Measurements from ENCODE around the gene SEMA3F. TPM values are rescaled to one million over a fixed set of nuclear protein-coding genes. Genes with fewer than 3 reads are reported as not detected.

Gene SEMA3F
- total RNA-seq, 2 experiments from 2014 or later = 0.07 to 0.09 TPM

- Mint-ChIP-seq H3K4me3 (no peak overlapping the region), H3K4me1 (no peaks in the 10 kb centered on the region), H3K9me3 (ENCODE audit: low read depth) (no peaks in the 10 kb centered on the region), H3K27ac (no peak overlapping the region), H3K36me3 (peaks cover 2% of the 10 kb centered on the region), H3K27me3 (no peaks in the 10 kb centered on the region)
- ATAC-seq (no peak), DNase-seq (no peak)
- CTCF ChIA-PET = interaction anchor here (4.9 kb wide), 1 partner anchor 101 kb away, joined by 34 read pairs; no protein-coding TSS in a partner anchor
Observed at GRCh38 chr3:50124052-50124799, 30.9 kb upstream of the SEMA3F start.

GRCh38 chr3:50124800-50125178 is 30.3 kb upstream of the SEMA3F start:
- H3K9me3 Mint-ChIP-seq (ENCODE audit: low read depth) = no peaks in the 10 kb centered on the region
- CTCF ChIA-PET = no interaction called here
- no peaks in the 10 kb centered on the region for H3K4me1 Mint-ChIP-seq
- no peak overlapping the region for H3K4me3 Mint-ChIP-seq
- H3K27me3 Mint-ChIP-seq = no peaks in the 10 kb centered on the region
- H3K36me3 Mint-ChIP-seq = peaks cover 1% of the 10 kb centered on the region
- DNase-seq (no peak), ATAC-seq (no peak)
- no peak overlapping the region for H3K27ac Mint-ChIP-seq

GRCh38 chr3:50125541-50126286 is 29.4 kb upstream of the SEMA3F start:
- Mint-ChIP-seq H3K4me3 (no peak overlapping the region), H3K27me3 (no peaks in the 10 kb centered on the region), H3K27ac (no peak overlapping the region), H3K4me1 (no peaks in the 10 kb centered on the region), H3K36me3 (no peaks in the 10 kb centered on the region), H3K9me3 (ENCODE audit: low read depth) (no peaks in the 10 kb centered on the region)
- DNase-seq (no peak), ATAC-seq (no peak)
- CTCF ChIA-PET = interaction anchor here (1.0 kb wide), 1 partner anchor 69 kb away, joined by 3 read pairs; no protein-coding TSS in a partner anchor

GRCh38 chr3:50126287-50127211 is 28.6 kb upstream of the SEMA3F start:
- Mint-ChIP-seq H3K27ac (no peak overlapping the region), H3K27me3 (no peaks in the 10 kb centered on the region), H3K9me3 (ENCODE audit: low read depth) (no peaks in the 10 kb centered on the region), H3K4me3 (no peak overlapping the region), H3K4me1 (no peaks in the 10 kb centered on the region), H3K36me3 (no peaks in the 10 kb centered on the region)
- no peak for ATAC-seq
- no peak for DNase-seq
- CTCF ChIA-PET = interaction anchor here (1.0 kb wide), 1 partner anchor 68 kb away, joined by 3 read pairs; no protein-coding TSS in a partner anchor

GRCh38 chr3:50127251-50127691 is 27.9 kb upstream of the SEMA3F start:
- no peaks in the 10 kb centered on the region for H3K4me1 Mint-ChIP-seq
- DNase-seq (no peak), ATAC-seq (no peak)
- H3K27me3 Mint-ChIP-seq = no peaks in the 10 kb centered on the region
- CTCF ChIA-PET = no interaction called here
- H3K4me3 Mint-ChIP-seq = no peak overlapping the region
- H3K27ac Mint-ChIP-seq = no peak overlapping the region
- no peaks in the 10 kb centered on the region for H3K36me3 Mint-ChIP-seq
- H3K9me3 Mint-ChIP-seq (ENCODE audit: low read depth) = no peaks in the 10 kb centered on the region

- H3K4me1 Mint-ChIP-seq = no peaks in the 10 kb centered on the region
- H3K9me3 Mint-ChIP-seq (ENCODE audit: low read depth) = no peaks in the 10 kb centered on the region
- H3K36me3 Mint-ChIP-seq = no peaks in the 10 kb centered on the region
- H3K4me3 Mint-ChIP-seq = no peak overlapping the region
- no peaks in the 10 kb centered on the region for H3K27me3 Mint-ChIP-seq
- ATAC-seq = no peak
- DNase-seq = no peak
- H3K27ac Mint-ChIP-seq = no peak overlapping the region
- CTCF ChIA-PET = no interaction called here
Observed at GRCh38 chr3:50128001-50128400, 27.1 kb upstream of the SEMA3F start.

- ATAC-seq (no peak), DNase-seq (no peak)
- Mint-ChIP-seq H3K27me3 (no peaks in the 10 kb centered on the region), H3K4me1 (no peaks in the 10 kb centered on the region), H3K27ac (no peak overlapping the region), H3K9me3 (ENCODE audit: low read depth) (no peaks in the 10 kb centered on the region), H3K36me3 (no peaks in the 10 kb centered on the region), H3K4me3 (no peak overlapping the region)
- CTCF ChIA-PET = interaction anchor here (0.6 kb wide), 1 partner anchor 491 kb away, joined by 3 read pairs; no protein-coding TSS in a partner anchor
Observed at GRCh38 chr3:50130436-50130835, 24.7 kb upstream of the SEMA3F start.

GRCh38 chr3:50132421-50133282 is 22.5 kb upstream of the SEMA3F start:
- Mint-ChIP-seq H3K9me3 (ENCODE audit: low read depth) (no peaks in the 10 kb centered on the region), H3K4me3 (no peak overlapping the region), H3K27ac (no peak overlapping the region), H3K36me3 (no peaks in the 10 kb centered on the region), H3K4me1 (no peaks in the 10 kb centered on the region), H3K27me3 (no peaks in the 10 kb centered on the region)
- ATAC-seq = no peak
- CTCF ChIA-PET = no interaction called here
- DNase-seq = no peak

- H3K27ac Mint-ChIP-seq = no peak overlapping the region
- ATAC-seq = no peak
Observed at GRCh38 chr3:50133283-50133615, 21.9 kb upstream of the SEMA3F start.

GRCh38 chr3:50134367-50134766 is 20.8 kb upstream of the SEMA3F start:
- Mint-ChIP-seq H3K4me3 (no peak overlapping the region), H3K27ac (no peak overlapping the region), H3K4me1 (peaks cover 10% of the 10 kb centered on the region), H3K9me3 (ENCODE audit: low read depth) (no peaks in the 10 kb centered on the region), H3K36me3 (no peaks in the 10 kb centered on the region), H3K27me3 (no peaks in the 10 kb centered on the region)
- DNase-seq = no peak
- no peak for ATAC-seq
- CTCF ChIA-PET = no interaction called here

More at GRCh38 chr3:50133283-50133615, 21.9 kb upstream of the SEMA3F start:
- no peak for DNase-seq
- CTCF ChIA-PET = no interaction called here
- Mint-ChIP-seq H3K27me3 (no peaks in the 10 kb centered on the region), H3K4me1 (peaks cover 2% of the 10 kb centered on the region), H3K9me3 (ENCODE audit: low read depth) (no peaks in the 10 kb centered on the region), H3K36me3 (no peaks in the 10 kb centered on the region), H3K4me3 (no peak overlapping the region)

- no peaks in the 10 kb centered on the region for H3K27me3 Mint-ChIP-seq
- ATAC-seq = no peak
- no peaks in the 10 kb centered on the region for H3K36me3 Mint-ChIP-seq
- no peak overlapping the region for H3K27ac Mint-ChIP-seq
- H3K4me1 Mint-ChIP-seq = peaks cover 10% of the 10 kb centered on the region
- H3K9me3 Mint-ChIP-seq (ENCODE audit: low read depth) = no peaks in the 10 kb centered on the region
- no peak for DNase-seq
- CTCF ChIA-PET = interaction anchor here (0.9 kb wide), 1 partner anchor 57 kb away, joined by 4 read pairs; no protein-coding TSS in a partner anchor
- no peak overlapping the region for H3K4me3 Mint-ChIP-seq
Observed at GRCh38 chr3:50135964-50136363, 19.2 kb upstream of the SEMA3F start.

- Mint-ChIP-seq H3K36me3 (no peaks in the 10 kb centered on the region), H3K4me1 (peaks cover 10% of the 10 kb centered on the region), H3K4me3 (no peak overlapping the region), H3K9me3 (ENCODE audit: low read depth) (no peaks in the 10 kb centered on the region), H3K27me3 (no peaks in the 10 kb centered on the region), H3K27ac (no peak overlapping the region)
- ATAC-seq (no peak), DNase-seq (no peak)
- CTCF ChIA-PET = interaction anchor here (0.9 to 1.9 kb wide), 3 partner anchors 16 to 56 kb away, joined by 3 to 5 read pairs (median 4); no protein-coding TSS in a partner anchor
Observed at GRCh38 chr3:50136714-50137405, 18.3 kb upstream of the SEMA3F start.

Measured in activated CD8-positive, alpha-beta memory T cell treated with anti-CD3 and anti-CD28 coated beads, Interleukin-2, amount 10 ng/mL, durations not matched to agents 7 days and 5 days (primary cell).